SK-N-SH (cell line): ENCODE measurements around the gene BRMS1. TPM values are rescaled to one million over a fixed set of nuclear protein-coding genes. Genes with fewer than 3 reads are reported as not detected.

Experiments used
- CTCF ChIA-PET: fragments of 300-600, 350-600 bp; formaldehyde crosslinking; extraction: SDS; loops from one replicate; lab custom pipeline; 2021; lab: Yijun Ruan, JAX
- POLR2A ChIA-PET: fragments of 350-600 bp; sonication (Branson Sonifier 250); formaldehyde crosslinking; extraction: SDS; loops from one replicate; lab custom pipeline; 2020; ENCODE audit warnings: antibody characterized with exemption, inconsistent platforms; lab: Yijun Ruan, JAX
- DNase-seq: peaks from one replicate; pipeline ENCODE4 v3.0.0; 2012
- H2AFZ ChIP-seq: fragments of 200-600 bp; sonication (generic); 2 replicates; pipeline ENCODE4 v1.8.1; 2016; ENCODE audit warnings: antibody characterized with exemption, mild to moderate bottlenecking, low read depth
- H3F3A ChIP-seq: fragments of 200-600 bp; sonication (generic); replicated peaks from 2 replicates; pipeline ENCODE3; 2016; ENCODE audit warnings: antibody characterized with exemption, mild to moderate bottlenecking; ENCODE audit not compliant: insufficient read depth
- H3K27ac ChIP-seq, 2 experiments: fragments of 200-500 bp in 1 of 2; fragments of 200-600 bp in 1 of 2; sonication (Bioruptor generic) in 1 of 2; sonication (generic), shearing (Covaris generic) in 1 of 2; 2 replicates each; pipeline versions ENCODE4 v1.5.1 to v1.6.1; 2014 to 2016; ENCODE audit warnings: low read depth in 2 of 2, inconsistent platforms in 1 of 2, low read length in 1 of 2, mild to moderate bottlenecking in 1 of 2, mixed read lengths in 1 of 2
- H3K27me3 ChIP-seq: fragments of 200-600 bp; sonication (generic), shearing (Covaris generic); 2 replicates; pipeline ENCODE4 v1.6.1; 2016; ENCODE audit warnings: mixed run types; ENCODE audit not compliant: insufficient read depth
- H3K36me3 ChIP-seq, 2 experiments: fragments of 200-500 bp in 1 of 2; fragments of 200-600 bp in 1 of 2; sonication (Bioruptor generic) in 1 of 2; sonication (generic) in 1 of 2; replicated peaks in 1 of 2; 2 replicates each; pipeline versions ENCODE3 to v1.5.1; 2014 to 2016; ENCODE audit warnings: low read length in 1 of 2, mild to moderate bottlenecking in 1 of 2; ENCODE audit not compliant: insufficient read depth in 2 of 2, control insufficient read depth in 1 of 2
- H3K4me1 ChIP-seq, 2 experiments: fragments of 200-500 bp in 1 of 2; fragments of 200-600 bp in 1 of 2; sonication (Bioruptor generic) in 1 of 2; sonication (generic), shearing (Covaris generic) in 1 of 2; 2 replicates each; pipeline versions ENCODE4 v1.5.1 to v1.6.1; 2014 to 2016; ENCODE audit warnings: low read depth in 1 of 2, low read length in 1 of 2, mixed run types in 1 of 2; ENCODE audit not compliant: insufficient read depth in 2 of 2, control insufficient read depth in 1 of 2
- H3K4me2 ChIP-seq: fragments of 200-600 bp; sonication (generic), shearing (Covaris generic); 2 replicates; pipeline ENCODE4 v1.6.1; 2017; ENCODE audit warnings: mixed run types
- H3K4me3 ChIP-seq, 2 experiments: fragments of 200-500 bp in 1 of 2; fragments of 200-600 bp in 1 of 2; sonication (Bioruptor generic) in 1 of 2; sonication (generic), shearing (Covaris generic) in 1 of 2; 2 replicates each; pipeline versions ENCODE4 v1.5.1 to v1.8.1; 2014 to 2016; ENCODE audit warnings: low read depth in 2 of 2, inconsistent platforms in 1 of 2, low read length in 1 of 2, mild to moderate bottlenecking in 1 of 2, mixed read lengths in 1 of 2, moderate library complexity in 1 of 2
- H3K79me2 ChIP-seq: fragments of 200-600 bp; sonication (generic); 2 replicates; pipeline ENCODE4 v1.8.1; 2017; ENCODE audit warnings: mild to moderate bottlenecking; ENCODE audit not compliant: insufficient read depth
- H3K9ac ChIP-seq: fragments of 200-600 bp; sonication (generic); 2 replicates; pipeline ENCODE4 v1.6.1; 2017; ENCODE audit warnings: mixed run types
- H3K9me2 ChIP-seq: fragments of 200-600 bp; sonication (generic); 2 replicates; pipeline ENCODE4 v1.6.1; 2017; ENCODE audit warnings: mixed run types
- H3K9me3 ChIP-seq: fragments of 200-600 bp; sonication (generic); 2 replicates; pipeline ENCODE4 v1.6.1; 2017; ENCODE audit warnings: mixed run types, mild to moderate bottlenecking, moderate library complexity
- H4K20me1 ChIP-seq: fragments of 200-600 bp; sonication (generic); 2 replicates; pipeline ENCODE4 v1.6.1; 2017; ENCODE audit warnings: mild to moderate bottlenecking, mixed run types; ENCODE audit not compliant: insufficient read depth
- EZH2phosphoT487 ChIP-seq: fragments of 200-600 bp; sonication (generic); IDR thresholded peaks from 2 replicates; pipeline ENCODE4 v1.6.1; 2017; ENCODE audit warnings: low read depth, mixed run types, mild to moderate bottlenecking, antibody characterized with exemption, moderate library complexity, borderline replicate concordance
- FOSL2 ChIP-seq: IDR thresholded peaks from 2 replicates; pipeline ENCODE4 v1.4.0; 2012; ENCODE audit warnings: low read depth, mild to moderate bottlenecking, moderate library complexity, borderline replicate concordance
- FOXM1 ChIP-seq: IDR thresholded peaks from 2 replicates; pipeline ENCODE4 v1.4.0; 2012; ENCODE audit warnings: low read depth, mild to moderate bottlenecking
- GABPA ChIP-seq: IDR thresholded peaks from 2 replicates; pipeline ENCODE4 v1.4.0; 2012; ENCODE audit warnings: low read depth, mild to moderate bottlenecking
- GATA2 ChIP-seq: sonication (generic); formaldehyde crosslinking; IDR thresholded peaks from 2 replicates; pipeline ENCODE4 v1.5.0; 2020; ENCODE audit warnings: mild to moderate bottlenecking, missing genetic modification reagents
- IRF3 ChIP-seq: fragments of 150-350 bp; IDR thresholded peaks from 2 replicates; pipeline ENCODE4 v1.6.1; 2016; ENCODE audit warnings: mild to moderate bottlenecking, low read depth, low read length
- JUND ChIP-seq: IDR thresholded peaks from 2 replicates; pipeline ENCODE4 v1.4.0; 2012
- MAX ChIP-seq: IDR thresholded peaks from 2 replicates; pipeline ENCODE4 v1.4.0; 2012; ENCODE audit warnings: low read depth
- MXI1 ChIP-seq: IDR thresholded peaks from 2 replicates; pipeline ENCODE4 v1.6.1; 2012; ENCODE audit warnings: mild to moderate bottlenecking, low read depth, low read length, improper control_type of control experiment
- NFIC ChIP-seq: IDR thresholded peaks from 2 replicates; pipeline ENCODE4 v1.4.0; 2012; ENCODE audit warnings: borderline replicate concordance
- NRF1 ChIP-seq: IDR thresholded peaks from 2 replicates; pipeline ENCODE4 v1.6.1; 2012; ENCODE audit warnings: low read depth, mild to moderate bottlenecking, low read length
- PBX3 ChIP-seq: IDR thresholded peaks from 2 replicates; pipeline ENCODE4; 2012
- POLR2AphosphoS5 ChIP-seq: IDR thresholded peaks from 2 replicates; pipeline ENCODE4 v1.6.1; 2012; ENCODE audit warnings: low read depth, low read length
- RAD21 ChIP-seq: IDR thresholded peaks from 2 replicates; pipeline ENCODE4 v1.6.1; 2012; ENCODE audit warnings: mild to moderate bottlenecking, low read length
- RCOR1 ChIP-seq: fragments of 150-350 bp; IDR thresholded peaks from 2 replicates; pipeline ENCODE4 v1.6.1; 2017; ENCODE audit warnings: antibody characterized with exemption, low read length
- REST ChIP-seq: IDR thresholded peaks from 2 replicates; pipeline ENCODE4 v1.6.1; 2012; ENCODE audit warnings: mild to moderate bottlenecking, low read depth, low read length, moderate library complexity
- RXRA ChIP-seq: IDR thresholded peaks from 2 replicates; pipeline ENCODE4 v1.4.0; 2012; ENCODE audit warnings: low read depth, mild to moderate bottlenecking, borderline replicate concordance
- USF1 ChIP-seq: IDR thresholded peaks from 2 replicates; pipeline ENCODE4 v1.4.0; 2012; ENCODE audit warnings: low read depth, borderline replicate concordance
- YY1 ChIP-seq: IDR thresholded peaks from 2 replicates; pipeline ENCODE4 v1.4.0; 2012; ENCODE audit warnings: low read depth, mild to moderate bottlenecking
- WGBS: methylation state at CpG from one replicate; pipeline ENCODE4 v1.1.6; 2017; ENCODE audit warnings: low lambda C conversion rate; 5-methylcytosine and 5-hydroxymethylcytosine counted together
- polyA plus RNA-seq, 3 experiments: library from polyadenylated mRNA; depleted of rRNA; stranded (reverse); fragments of >200 nt; gene quantifications; 2 replicates each; pipeline ENCODE4 v1.2.3, GENCODE V29; 2012

The BRMS1 gene
- polyA plus RNA-seq, 1 of the 3 experiments (the other 2 are of a cell fraction), result 70.0 TPM

- no peaks in the 10 kb centered on the region for H3K9me2 ChIP-seq
- no peaks in the 10 kb centered on the region for H3K27me3 ChIP-seq
- no peaks in the 10 kb centered on the region for H4K20me1 ChIP-seq
- H3K79me2 ChIP-seq, result no peaks in the 10 kb centered on the region
- H3K4me1 ChIP-seq, result peaks cover 31 to 69% of the 10 kb centered on the region in 2 experiments
- no peak overlapping the region; the same call in 1 of the 2 replicates for H3K9ac ChIP-seq
- no peak for TF ChIP-seq JUND
- TF ChIP-seq RXRA, result no peak
- TF ChIP-seq RAD21, result no peak
- TF ChIP-seq GABPA, result no peak
- TF ChIP-seq USF1, result no peak
- TF ChIP-seq POLR2AphosphoS5, result no peak
- TF ChIP-seq RCOR1, result no peak
- no peak for TF ChIP-seq FOXM1
- TF ChIP-seq MXI1, result no peak
- TF ChIP-seq MAX, result no peak
- TF ChIP-seq NFIC, result no peak
- no peak for TF ChIP-seq PBX3
- TF ChIP-seq IRF3, result no peak
- no peak for TF ChIP-seq GATA2 (CRISPR knock-in tag)
- TF ChIP-seq FOSL2, result no peak
- no peak for TF ChIP-seq NRF1
- no peak for TF ChIP-seq REST
- TF ChIP-seq YY1, result no peak
- TF ChIP-seq EZH2phosphoT487, result no peak
- H2AFZ ChIP-seq, result no peak overlapping the region
- peak overlapping the region; percentile 94 to 100; a peak in 3 of 4 replicates for H3K27ac ChIP-seq
- WGBS, result 80% methylated on average over 1 of the region's 1 CpG
- H3F3A ChIP-seq, result peaks cover 15% of the 10 kb centered on the region
- ChIA-PET CTCF (interaction anchor here (0.7 to 12.4 kb wide), 13 partner anchors 8 to 201 kb away, joined by 3 to 280 read pairs (median 46); partner anchors contain the start of genes B4GAT1, BRMS1, CNIH2 and MRPL11), POLR2A (interaction anchor here (0.6 to 3.1 kb wide), 3 partner anchors 21 to 1002 kb away, joined by 3 to 33 read pairs (median 19); partner anchors contain the start of genes RIN1, TMEM151A and YIF1A)
- H3K36me3 ChIP-seq, result no peaks in the 10 kb centered on the region
- DNase-seq, result no peak
- no peaks in the 10 kb centered on the region for H3K9me3 ChIP-seq
- no peak overlapping the region for H3K4me3 ChIP-seq
- H3K4me2 ChIP-seq, result peak overlapping the region; percentile 80; the same call in 1 of the 2 replicates
Observed at GRCh38 chr11:66314186-66314501, 30.8 kb downstream of the BRMS1 start.
